Activated CD8-positive, alpha-beta memory T cell treated with anti-CD3 and anti-CD28 coated beads for 1 hour (primary cell): ENCODE data around the gene PBX1.

Source experiments
- DNase-seq, 2 donors: peaks; one replicate each; pipeline ENCODE4 v3.0.0-alpha.2; 2020; ENCODE audit warnings: low read depth in 1 of 2; ENCODE audit errors: extremely low read depth in 1 of 2

PBX1 gene

DNA sequence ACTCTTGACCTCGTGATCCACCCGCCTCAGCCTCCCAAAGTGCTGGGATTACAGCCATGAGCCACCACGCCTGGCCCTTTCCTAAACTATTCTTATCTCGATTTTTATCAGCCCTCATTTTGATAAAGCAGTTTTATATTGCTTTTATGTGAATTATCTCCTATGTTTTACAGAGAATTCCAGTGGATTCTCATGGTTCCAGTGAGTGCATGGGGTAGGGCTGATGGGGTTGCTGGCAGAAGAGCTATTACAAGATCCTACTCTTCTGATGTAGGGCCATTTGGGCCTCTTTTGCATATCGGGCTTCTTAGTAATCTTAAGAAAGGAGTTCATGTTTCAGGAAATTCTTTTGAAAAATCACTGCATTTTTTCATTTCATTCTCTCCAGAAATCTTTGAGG is 187.6 kb downstream of the PBX1 start:
- DNase-seq = no peak

GRCh38 chr1:164748253-164748899 is 189.4 kb downstream of the PBX1 start:
- no peak for DNase-seq

- no peak for DNase-seq
Observed at GRCh38 chr1:164753521-164754077, 194.6 kb downstream of the PBX1 start.

GRCh38 chr1:164754088-164754600 is 195.2 kb downstream of the PBX1 start:
- DNase-seq = no peak

DNA sequence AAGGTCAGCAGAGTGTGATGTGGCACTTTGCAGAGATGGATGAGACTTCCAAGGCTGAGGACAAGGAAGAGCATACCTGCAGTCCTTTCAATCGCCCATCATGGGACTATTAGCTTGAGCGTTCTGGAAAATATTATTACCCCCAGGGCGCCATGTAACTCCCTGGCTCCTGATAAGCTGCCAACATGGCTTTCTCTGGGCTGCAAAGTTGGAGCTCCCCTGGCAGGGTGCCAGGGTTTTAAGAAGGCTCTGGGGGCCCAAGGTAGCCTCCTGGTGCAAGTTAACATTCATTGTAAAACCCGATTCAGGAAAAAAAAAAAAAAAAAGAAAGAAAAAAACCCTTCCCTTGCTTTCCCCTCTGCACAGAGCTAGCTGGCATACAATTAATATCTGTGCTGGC is 196.7 kb downstream of the PBX1 start:
- DNase-seq = no peak

DNA sequence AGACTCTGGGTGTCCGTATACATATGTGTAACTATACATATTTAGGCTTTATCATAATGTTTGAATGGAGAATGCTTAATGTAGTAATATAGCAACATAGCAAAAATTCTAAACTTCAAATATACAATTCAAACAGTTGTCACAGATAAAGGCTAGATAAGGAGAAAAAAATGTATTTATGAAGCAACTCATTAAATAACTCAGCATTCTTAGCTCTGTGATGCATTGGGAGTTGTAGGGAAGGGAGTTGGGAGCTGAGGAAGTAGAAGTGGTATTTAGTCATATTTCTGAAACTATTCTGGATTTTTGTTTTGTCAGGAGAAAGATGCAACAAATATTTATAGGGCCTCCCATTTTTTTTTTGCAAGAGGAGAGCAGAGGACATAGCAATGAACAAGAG is 197.8 kb downstream of the PBX1 start:
- no peak for DNase-seq

- no peak for DNase-seq
Observed at GRCh38 chr1:164757625-164758024, 198.6 kb downstream of the PBX1 start.

DNA sequence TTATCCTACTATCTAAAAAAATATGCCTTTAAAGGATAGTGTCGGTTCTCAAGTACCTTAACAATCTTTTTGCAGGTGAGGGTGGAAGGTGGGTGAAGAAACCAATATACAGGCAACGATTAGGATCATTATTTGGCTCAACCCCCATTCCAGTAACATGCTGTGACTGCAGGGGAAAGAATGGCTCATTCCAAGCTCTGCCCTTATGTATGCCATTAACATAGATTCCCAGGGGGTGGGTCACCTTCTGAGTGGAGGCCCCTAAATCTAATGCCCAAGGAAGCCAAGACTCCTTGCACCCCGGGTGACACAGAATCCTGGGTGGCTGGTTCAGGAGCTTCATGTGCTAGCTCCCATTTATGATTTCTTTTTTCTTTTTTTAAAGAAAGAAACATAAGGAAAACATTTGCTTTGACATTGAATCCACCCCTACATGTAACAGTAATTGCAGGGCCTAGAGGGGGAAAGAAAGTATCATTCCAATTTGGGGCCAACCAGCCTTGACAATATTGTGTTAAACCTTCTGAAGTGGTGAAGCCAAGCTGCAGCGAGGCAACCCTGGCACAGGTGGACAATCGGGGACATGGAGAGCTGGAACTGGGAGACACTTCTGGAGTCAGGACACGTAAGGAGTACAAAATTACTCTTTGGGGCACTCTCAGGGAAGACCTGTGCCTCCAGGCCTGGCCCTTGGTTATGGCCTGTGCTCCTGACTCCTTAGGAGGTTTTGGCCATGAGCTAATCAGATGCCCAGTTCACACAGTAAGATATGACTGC is 200.3 kb downstream of the PBX1 start:
- DNase-seq = no peak

DNA sequence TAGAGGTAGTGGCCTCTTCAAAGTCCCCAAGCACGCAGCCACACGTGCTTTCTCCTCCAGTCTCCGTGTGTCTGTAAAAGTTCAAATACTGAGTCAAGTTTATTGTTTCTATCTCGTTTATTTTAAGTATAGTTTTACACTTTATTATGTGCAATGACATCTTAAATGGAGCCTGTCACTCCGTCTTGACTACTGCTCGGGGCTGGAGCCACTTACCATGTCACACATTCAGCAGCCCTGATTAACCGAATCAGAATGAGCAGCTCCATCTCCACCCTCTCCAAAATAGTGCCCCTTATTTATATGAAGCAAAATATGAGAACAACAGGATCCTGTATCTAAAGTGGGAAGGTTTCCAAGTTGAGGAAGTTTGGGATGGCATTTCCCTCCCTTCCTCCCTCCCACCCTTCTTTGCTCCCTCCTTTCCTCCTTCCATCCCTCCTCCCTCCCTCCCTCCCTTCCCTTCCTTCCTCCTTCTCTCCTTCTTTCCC is 201.0 kb downstream of the PBX1 start:
- no peak for DNase-seq

DNA sequence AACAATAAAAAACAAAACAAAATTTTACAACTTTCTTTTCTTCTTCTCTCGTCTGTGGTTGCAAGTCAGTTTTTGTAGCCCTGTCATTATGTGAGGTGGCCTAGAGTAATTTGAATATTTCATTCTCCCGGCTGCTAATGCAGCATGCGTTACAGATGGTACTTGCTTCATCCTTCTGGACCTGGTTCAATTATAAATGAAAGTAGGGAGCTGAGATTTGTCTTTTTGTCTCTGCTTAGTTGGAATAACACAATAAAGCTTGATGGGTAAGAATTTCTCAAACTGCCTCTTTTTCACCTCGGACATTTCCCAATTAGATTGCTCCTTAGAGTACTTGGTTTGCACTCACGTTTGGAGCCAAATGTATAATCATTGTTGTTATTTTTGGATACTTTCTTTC is 201.6 kb downstream of the PBX1 start:
- no peak for DNase-seq

- DNase-seq = no peak
Observed at GRCh38 chr1:164761009-164761408, 202.0 kb downstream of the PBX1 start.

DNA sequence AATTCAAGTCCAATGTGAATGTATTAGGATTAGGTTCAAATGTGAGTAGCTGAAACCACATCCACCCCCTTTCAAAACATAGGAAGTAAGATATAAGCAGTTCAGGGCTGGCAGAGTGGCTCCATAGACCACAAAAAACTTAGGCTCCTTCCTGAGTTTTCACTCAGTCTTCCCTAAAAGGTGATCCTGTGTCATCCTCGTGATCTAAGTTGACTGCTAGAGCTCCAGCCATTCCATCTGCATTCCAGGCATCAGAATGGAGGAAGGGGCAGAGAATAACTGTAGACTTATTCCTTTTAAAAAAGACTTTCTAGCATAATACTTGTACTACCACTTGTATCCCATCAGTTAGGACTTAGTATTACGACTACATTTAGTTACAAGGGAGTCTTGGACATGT is 204.1 kb downstream of the PBX1 start:
- no peak for DNase-seq

GRCh38 chr1:164764333-164764732 is 205.3 kb downstream of the PBX1 start:
- no peak for DNase-seq

DNA sequence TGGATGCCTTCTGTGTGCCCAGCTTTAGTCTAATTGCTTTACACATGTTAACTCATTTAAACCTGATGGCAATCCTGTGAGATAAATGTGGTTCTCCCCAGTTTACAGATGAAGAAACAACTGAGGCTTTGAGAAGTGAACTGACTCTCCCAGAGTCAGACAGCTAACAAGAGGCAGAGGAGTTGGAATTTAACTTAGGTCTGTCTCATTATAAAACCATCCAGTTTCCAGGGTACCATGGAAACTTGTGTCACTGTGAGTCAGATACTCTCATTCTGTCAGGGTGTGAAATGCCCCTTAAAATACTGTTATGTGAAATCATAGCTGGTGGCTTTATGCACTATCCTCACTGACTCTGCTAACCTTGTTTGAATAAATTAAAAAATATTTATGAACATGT is 206.6 kb downstream of the PBX1 start:
- DNase-seq = no peak

- no peak for DNase-seq
Observed at GRCh38 chr1:164765992-164766720, 207.2 kb downstream of the PBX1 start.

GRCh38 chr1:164767752-164768402 is 208.9 kb downstream of the PBX1 start:
- no peak for DNase-seq

- no peak for DNase-seq
Observed at GRCh38 chr1:164768619-164769018, 209.6 kb downstream of the PBX1 start.

DNA sequence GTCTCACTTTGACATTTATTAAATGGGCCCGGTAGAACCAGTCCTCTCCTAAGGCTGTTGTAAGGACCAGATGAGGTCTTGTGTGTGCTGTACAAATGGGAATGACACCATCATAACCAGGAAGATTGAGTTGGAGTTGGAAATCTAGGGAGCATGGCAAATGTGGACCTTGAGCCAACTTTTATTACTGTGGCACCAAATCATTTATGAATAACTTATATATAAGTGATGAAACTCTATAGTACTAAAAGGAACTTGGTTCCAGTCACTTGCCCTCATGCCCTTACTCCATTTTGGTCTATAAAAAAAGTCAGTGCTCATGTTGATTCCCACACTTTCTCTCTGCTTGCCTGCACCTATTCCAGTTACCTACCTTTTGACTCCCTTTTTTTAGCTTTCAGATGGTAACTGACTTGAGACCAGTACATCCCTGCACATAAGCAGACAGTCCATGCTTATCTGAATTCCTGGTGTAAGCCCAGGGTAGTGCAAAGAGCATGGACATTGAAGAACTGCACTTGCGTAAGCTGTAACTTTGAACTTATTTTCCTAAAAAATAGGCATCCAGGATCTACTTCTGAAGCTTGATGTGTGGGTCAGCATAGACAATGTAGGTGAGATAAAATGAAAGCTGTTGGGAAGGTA is 210.6 kb downstream of the PBX1 start:
- no peak for DNase-seq

DNA sequence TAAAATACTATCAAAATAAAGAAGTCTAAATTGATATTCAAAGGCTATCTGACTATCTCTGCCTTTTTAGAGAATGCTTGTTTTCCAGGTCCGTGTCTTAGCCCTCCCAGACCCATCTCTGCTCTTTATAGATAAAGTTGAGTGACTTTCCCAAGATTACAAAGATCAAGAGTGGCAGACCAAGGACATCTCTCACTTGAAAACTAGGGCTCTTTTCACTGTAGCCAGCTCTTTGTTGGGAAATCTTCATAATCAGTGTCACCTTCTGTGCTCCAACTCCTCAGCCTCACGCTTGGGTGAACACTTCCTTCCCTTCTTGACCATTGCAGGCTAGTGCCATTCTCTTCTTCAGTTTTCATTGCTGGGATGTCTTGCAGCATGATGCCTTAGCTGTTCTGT is 211.1 kb downstream of the PBX1 start:
- DNase-seq = no peak

DNA sequence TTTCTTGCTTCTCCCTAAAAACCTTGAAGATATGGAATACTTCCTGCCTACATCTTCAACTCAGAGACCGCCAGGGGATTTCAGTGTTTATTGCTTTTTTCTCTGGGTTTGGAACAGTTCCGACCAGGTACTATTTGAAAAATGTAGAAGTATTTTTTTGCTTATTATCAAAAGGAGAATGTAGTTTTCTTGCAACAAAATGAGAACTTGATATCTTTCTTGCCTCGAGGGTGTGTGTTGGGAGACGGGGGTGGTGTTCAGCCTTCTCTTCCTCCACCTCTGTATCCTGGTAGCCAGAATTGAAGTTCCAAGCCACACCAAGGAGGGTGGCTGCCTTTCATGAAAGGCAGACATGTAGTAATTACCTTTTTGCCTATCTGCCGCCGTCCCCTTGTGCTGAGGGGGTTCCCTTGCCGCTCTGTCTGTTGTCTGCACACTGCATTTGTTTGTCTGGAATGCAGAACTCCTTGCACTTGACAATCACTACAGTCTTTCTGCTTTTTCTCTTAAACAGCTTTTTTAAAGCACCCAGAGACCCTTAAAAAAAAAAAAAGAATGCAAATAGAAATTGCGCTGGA is 212.1 kb downstream of the PBX1 start:
- no peak for DNase-seq
